GM18508 (cell line): Measurements from ENCODE around the gene SLFN13.
"Not testable (repeated sequence)": the region's sequence is repeated elsewhere in the genome, so short reads cannot be mapped to it uniquely, and the experiment has no call there.

Source experiments
- ATAC-seq: cut with Tn5 transposase; IDR thresholded peaks from one replicate; pipeline ENCODE4 v1.9.1; 2021; ENCODE audit warnings: moderate number of reproducible peaks; ENCODE audit not compliant: insufficient read depth, unreplicated experiment

The SLFN13 gene, protein sequence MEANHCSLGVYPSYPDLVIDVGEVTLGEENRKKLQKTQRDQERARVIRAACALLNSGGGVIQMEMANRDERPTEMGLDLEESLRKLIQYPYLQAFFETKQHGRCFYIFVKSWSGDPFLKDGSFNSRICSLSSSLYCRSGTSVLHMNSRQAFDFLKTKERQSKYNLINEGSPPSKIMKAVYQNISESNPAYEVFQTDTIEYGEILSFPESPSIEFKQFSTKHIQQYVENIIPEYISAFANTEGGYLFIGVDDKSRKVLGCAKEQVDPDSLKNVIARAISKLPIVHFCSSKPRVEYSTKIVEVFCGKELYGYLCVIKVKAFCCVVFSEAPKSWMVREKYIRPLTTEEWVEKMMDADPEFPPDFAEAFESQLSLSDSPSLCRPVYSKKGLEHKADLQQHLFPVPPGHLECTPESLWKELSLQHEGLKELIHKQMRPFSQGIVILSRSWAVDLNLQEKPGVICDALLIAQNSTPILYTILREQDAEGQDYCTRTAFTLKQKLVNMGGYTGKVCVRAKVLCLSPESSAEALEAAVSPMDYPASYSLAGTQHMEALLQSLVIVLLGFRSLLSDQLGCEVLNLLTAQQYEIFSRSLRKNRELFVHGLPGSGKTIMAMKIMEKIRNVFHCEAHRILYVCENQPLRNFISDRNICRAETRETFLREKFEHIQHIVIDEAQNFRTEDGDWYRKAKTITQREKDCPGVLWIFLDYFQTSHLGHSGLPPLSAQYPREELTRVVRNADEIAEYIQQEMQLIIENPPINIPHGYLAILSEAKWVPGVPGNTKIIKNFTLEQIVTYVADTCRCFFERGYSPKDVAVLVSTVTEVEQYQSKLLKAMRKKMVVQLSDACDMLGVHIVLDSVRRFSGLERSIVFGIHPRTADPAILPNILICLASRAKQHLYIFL

GRCh38 chr17:35448214-35448898, at the start of gene SLFN13:
TSS of gene SLFN13 (minus strand) at chr17:35448766. CDS start at chr17:35445680, 3,086 bp downstream.
- no peak for ATAC-seq

GRCh38 chr17:35496451-35497290, 48.1 kb upstream of the SLFN13 start:
- no peak for ATAC-seq

- ATAC-seq: no peak
Measured at GRCh38 chr17:35493040-35493439, 44.5 kb upstream of the SLFN13 start.

DNA sequence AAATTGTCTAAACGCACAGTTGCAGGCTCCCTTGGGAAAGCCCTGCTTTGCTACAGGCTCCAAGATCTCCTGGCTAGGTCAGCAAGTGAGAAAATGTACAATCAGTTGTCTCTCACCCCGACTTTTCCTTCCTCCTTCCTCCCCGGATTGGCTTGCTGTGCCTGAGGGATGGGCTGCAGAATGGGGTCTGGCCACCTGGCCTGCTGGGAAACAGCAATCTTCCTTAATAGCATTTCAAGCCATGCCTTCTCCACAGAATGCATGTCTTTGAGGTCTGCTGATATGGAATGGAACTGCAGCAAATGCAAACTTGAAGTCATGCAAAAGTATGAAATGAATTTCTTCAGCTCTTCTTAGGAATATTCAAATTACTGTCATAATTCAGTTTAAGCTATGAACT, 42.9 kb upstream of the SLFN13 start:
- ATAC-seq: no peak

DNA sequence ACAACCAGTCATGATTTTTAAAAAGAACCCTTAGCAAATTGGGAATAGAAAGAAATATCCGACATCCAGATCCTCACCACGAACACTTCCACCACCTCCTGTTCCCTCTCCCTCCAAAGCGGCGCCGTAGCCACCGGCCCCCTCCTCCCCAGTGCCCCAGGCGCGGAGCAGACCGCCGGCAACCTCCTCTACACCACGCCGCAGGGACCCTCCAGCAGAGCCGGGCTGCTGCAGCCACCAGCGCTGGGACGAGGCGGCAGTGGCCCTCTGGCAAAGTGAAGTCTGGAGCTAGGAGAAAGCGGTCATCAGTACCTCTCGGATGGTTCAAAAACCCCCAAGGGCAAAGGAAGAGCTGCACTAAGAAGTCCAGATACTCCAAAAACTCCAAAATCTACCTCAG, 41.4 kb upstream of the SLFN13 start:
- no peak for ATAC-seq

GRCh38 chr17:35488991-35489390, 40.4 kb upstream of the SLFN13 start:
- ATAC-seq: no peak

GRCh38 chr17:35486920-35487732, 38.6 kb upstream of the SLFN13 start:
- no peak for ATAC-seq

DNA sequence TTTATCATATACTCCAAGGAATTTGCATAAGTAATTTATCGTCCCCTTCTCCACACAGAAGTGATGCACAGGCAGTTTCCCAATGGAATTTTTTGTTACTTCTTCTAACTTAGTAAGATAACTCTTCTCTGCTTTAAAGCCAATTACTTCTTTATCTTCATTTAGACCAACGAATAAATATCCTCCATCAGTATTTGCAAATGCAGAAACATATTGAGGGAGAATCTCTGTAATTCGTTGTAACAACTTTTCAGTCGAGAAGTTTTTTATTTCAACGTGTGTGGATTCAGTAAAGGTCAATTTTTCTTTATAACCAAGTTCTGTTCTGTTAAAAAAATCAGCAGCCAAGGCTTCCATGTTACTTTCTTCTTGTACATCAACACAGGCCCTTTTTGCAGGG, 30.7 kb upstream of the SLFN13 start:
- no peak for ATAC-seq

DNA sequence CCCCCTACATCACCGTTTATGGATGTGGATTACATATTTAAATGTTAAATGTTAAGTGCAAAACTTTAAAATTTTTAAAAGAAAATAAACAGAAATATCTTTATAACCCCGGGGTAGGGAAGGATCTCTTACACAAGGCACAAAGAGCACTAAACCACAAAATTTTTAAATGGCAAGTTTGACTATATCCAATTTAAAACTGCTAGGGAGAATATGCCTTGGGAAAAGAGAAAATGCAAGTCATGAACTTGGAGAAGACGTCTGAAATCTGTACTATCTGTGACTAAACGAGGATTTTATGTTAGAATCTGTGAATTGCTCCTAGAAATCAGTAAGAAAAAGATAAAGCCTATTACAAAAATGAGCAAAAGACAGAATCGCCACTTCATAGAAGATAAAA, 28.7 kb upstream of the SLFN13 start:
- no peak for ATAC-seq

DNA sequence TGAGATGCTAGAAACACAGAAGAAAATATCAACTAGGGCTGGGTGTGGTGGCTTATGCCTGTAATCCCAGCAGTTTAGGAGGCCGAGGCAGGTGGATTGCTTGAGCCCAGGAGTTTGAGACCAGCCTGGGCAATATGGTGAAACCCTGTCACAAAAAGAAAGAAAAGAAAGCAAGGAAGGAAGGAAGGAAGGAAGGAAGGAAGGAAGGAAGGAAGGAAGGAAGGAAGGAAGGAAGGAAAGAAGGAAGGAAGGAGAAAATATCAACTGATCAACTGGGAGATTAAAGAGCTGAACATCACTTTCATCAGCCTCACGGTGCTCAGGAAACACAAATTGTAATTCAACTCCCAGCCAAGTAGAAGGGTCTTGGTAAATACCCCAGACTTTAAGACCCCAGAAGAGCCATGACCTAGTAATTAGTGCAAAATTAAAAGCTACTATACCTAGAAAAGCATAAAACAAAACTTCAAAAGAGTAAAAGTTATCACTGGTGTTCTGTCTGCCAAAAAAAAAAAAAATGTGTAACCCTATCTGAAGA, 27.8 kb upstream of the SLFN13 start:
- ATAC-seq: no peak

- ATAC-seq: no peak
Measured at GRCh38 chr17:35468475-35468874, 19.9 kb upstream of the SLFN13 start.

DNA sequence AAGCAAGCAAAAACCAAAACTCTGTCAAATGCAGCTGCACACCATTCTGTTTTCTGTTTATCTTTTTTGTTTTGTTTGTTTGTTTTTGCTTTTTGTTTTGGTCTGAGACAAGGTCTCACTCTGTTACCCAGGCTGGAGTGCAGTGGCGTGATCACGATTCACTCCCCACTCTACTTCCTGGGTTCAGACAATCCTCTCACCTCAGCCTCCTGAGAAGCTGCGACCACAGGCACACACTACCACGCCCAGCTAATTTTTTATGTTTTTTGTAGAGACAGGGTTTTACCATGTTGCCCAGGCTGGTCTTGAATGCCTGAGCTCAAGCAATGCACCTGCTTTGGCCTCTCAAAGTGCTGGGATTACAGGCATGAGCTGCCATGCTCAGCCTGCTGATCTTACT, 19.3 kb upstream of the SLFN13 start:
- ATAC-seq: no peak

GRCh38 chr17:35460354-35460851, 11.8 kb upstream of the SLFN13 start:
- ATAC-seq: no peak

DNA sequence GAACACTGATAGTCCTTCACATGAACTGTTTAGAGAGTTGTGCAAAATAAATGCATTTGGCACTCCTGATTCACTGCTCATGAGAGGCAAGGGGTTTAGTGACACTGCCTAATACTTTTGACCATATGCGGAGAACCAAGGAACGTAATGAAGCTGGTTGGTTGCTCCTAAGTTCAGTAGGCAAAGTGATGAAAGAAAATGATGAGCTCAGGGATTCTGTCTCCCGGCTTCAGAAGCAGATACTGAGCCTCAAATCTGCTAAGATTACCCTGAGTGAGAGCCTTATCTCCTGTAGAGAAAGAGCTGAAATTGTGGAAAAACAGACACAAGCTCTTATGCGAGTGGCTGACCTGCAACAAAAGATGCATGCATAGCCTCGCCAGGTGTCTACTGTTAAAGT, 5.5 kb upstream of the SLFN13 start:
- ATAC-seq: not testable (repeated sequence)

DNA sequence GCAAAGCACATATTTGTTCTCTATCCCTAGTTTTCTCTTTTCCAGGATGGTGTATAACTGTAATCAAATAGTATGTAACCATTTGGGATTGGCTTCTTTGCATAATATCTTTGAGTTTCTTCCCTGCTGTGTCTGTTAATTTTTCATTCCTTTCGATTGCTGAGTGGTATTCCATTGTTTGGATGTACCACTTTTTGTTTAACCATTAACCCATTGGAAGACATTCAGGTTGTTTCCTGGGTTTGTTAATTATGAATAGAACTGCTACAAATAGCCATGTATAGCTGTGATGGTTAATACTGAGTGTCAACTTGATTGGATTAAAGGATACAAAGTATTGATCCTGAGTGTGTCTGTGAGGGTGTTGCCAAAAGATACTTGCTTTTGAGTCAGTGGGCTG, 4.6 kb upstream of the SLFN13 start:
- ATAC-seq: no peak

DNA sequence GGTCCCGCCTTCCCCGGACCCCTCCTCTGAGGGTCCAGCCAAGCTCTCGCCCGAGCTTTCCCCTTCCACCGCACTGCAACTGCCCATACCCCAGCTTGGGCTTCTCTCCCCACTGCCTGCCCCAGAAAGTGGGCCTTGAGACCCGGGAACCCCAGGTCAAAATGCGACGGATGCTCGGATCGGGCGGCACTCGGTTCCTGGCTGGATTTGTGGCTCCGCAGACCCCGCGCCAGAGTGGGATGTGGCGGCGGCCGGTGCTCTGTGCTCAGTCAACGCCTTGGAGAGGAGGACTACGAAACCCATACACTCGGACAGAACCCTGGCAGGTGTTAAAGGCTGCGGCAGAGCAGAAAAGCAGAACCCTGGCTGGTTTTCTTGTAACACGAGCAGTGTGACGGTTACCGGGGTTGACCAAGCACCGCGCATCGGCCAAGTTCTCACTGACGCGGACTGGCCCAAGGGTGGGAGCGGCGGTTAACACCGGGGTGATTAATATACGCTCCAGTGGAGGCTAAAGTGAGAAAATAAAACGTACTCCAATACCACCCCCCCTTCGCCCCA, 885 bp upstream of the SLFN13 start:
- no peak for ATAC-seq

GRCh38 chr17:35448899-35449227, 297 bp upstream of the SLFN13 start:
- ATAC-seq: no peak

- ATAC-seq: no peak
Measured at GRCh38 chr17:35447499-35447898, 1.1 kb downstream of the SLFN13 start.

GRCh38 chr17:35438433-35438832, 10.1 kb downstream of the SLFN13 start:
- no peak for ATAC-seq
